ENCODE data around the gene PNPLA7. TPM values are rescaled to one million over a fixed set of nuclear protein-coding genes. Genes with fewer than 3 reads are reported as not detected.
A peak's percentile ranks its signal among the peaks of the same experiment; 100 is the strongest.

PNPLA7 gene
- total RNA-seq, 3 donors from 2014 or later (not counting 1 experiment from before 2014, with no cell fraction given): 4.3 to 6.4 (median 4.9) TPM

DNA sequence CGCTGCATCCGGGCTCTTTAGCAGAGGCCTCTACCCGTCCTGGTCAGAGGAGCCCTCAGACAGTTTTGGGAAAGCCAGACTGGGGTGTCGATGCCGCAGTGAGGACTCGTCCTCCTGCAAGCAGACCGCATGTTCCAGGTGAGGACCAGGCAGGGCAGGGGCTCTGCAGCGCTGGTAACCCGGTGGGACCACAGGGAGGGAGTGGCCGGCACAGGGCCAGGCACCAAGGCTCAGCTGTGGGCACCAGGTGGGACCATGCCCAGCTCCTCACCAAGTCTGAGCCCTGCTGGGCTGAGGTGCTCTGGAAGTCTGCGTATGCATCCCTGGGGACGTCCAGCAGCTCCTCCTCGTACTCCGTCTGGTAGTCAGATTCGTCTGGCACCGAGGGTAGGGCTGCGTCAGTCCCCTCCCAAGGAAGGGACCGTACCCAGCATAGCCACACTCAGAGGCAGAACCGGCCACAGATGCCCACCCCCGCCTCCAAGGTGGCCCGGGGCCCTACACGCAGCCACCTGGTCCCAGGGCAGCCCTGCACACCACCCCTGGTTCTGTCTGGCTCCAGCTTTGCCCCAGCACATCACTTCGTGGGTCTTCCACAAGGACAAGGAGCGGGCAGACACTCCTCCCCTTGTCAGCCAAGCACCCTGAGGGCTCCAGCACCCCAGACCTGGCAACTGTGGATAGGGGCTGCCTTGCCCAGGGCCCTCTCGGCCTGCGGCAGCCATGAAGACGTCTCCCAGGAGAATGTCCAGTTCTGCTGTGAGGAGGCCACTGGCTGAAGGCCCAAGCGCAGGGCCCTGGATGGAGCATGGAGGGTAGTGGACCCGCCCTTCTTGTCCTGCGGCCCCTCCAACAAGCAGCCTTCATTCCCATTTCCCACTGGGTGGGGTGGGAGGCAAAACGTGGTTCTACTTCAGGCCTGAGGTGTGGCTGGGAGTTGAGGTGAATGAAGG is 89.6 kb downstream of the PNPLA7 start:
- H3K27me3 Mint-ChIP-seq (ENCODE audit: low read depth in 2 of 2): no peaks in the 10 kb centered on the region
- peak overlapping the region; percentile 92 for H3K27ac ChIP-seq (ENCODE audit: low read length)
- peaks cover 2% of the 10 kb centered on the region for H3K36me3 ChIP-seq (ENCODE audit: control insufficient read depth, insufficient read depth, low read length)
- ATAC-seq (no peak), DNase-seq (no peak)
- no peaks in the 10 kb centered on the region for H3K27me3 ChIP-seq (ENCODE audit: control insufficient read depth, insufficient read depth, low read length)
- intact Hi-C loops (cut with micrococcal nuclease): loop anchor here (5.0 kb wide), 1 partner anchor 38 kb away; the partner anchor contains the start of genes EXD3 and NOXA1
- H3K4me3 ChIP-seq (ENCODE audit: low read length): no peak overlapping the region
- TF ChIP-seq, protein P1, sequence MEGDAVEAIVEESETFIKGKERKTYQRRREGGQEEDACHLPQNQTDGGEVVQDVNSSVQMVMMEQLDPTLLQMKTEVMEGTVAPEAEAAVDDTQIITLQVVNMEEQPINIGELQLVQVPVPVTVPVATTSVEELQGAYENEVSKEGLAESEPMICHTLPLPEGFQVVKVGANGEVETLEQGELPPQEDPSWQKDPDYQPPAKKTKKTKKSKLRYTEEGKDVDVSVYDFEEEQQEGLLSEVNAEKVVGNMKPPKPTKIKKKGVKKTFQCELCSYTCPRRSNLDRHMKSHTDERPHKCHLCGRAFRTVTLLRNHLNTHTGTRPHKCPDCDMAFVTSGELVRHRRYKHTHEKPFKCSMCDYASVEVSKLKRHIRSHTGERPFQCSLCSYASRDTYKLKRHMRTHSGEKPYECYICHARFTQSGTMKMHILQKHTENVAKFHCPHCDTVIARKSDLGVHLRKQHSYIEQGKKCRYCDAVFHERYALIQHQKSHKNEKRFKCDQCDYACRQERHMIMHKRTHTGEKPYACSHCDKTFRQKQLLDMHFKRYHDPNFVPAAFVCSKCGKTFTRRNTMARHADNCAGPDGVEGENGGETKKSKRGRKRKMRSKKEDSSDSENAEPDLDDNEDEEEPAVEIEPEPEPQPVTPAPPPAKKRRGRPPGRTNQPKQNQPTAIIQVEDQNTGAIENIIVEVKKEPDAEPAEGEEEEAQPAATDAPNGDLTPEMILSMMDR (IDR thresholded peaks at IDR 0.05): no peak
- peak overlapping the region; percentile 59 for H3K4me3 Mint-ChIP-seq
- H3K4me1 ChIP-seq (ENCODE audit: control insufficient read depth, insufficient read depth, low read length): peaks cover 51% of the 10 kb centered on the region
- peak overlapping the region; percentile 70 to 87 for H3K27ac Mint-ChIP-seq
- 95% methylated on average over 31 of the region's 31 CpGs for WGBS (ENCODE audit: insufficient coverage)
- no peaks in the 10 kb centered on the region for H3K9me3 ChIP-seq (ENCODE audit: control insufficient read depth, insufficient read depth, low read length)
- H3K4me1 Mint-ChIP-seq: peaks cover 0 to 38% of the 10 kb centered on the region in 2 donors
- no peaks in the 10 kb centered on the region for H3K36me3 Mint-ChIP-seq
- H3K9me3 Mint-ChIP-seq: no peaks in the 10 kb centered on the region

DNA sequence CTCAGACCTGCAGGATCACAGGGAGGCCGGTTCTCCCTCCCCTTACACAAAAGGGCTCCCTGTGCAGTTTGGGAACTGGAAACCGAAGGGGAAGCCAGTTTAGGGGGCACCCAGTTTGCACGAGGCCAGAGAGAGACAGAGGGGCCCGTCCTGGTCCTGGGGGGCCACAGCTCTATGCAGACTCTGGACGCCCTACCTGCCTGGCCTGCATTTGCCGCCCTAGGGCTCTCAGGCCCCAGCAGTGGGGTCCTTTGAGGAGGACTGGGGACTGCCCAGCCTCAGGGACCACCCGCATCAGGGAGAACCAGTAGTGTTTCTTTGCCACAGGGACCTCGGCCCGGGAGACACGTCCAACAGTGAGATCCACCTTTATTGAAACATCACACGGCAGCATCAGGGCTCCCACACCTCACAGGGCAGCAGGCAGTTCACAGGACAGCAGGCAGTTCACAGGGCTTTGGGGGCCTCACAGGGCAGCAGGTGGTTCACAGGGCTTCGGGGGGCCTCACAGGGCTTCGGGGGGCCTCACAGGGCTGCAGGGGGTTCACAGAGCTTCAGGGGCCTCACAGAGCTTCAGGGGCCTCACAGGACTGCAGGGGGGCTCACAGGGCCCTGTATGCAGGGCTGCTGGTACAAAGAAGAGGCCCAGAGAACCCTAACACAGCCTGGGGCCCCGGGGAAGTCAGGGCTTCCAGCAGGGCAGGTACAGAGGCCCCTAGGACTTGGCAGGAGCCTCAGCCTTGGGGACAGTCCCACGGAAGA is 90.4 kb downstream of the PNPLA7 start:
- DNase-seq (peak in 1 of 2 donors; percentile 36), ATAC-seq (no peak)
- Histone ChIP-seq H3K27ac (ENCODE audit: low read length) (peak overlapping the region; percentile 86), H3K27me3 (ENCODE audit: control insufficient read depth, insufficient read depth, low read length) (no peaks in the 10 kb centered on the region), H3K36me3 (ENCODE audit: control insufficient read depth, insufficient read depth, low read length) (peaks cover 2% of the 10 kb centered on the region), H3K4me1 (ENCODE audit: control insufficient read depth, insufficient read depth, low read length) (peaks cover 58% of the 10 kb centered on the region), H3K9me3 (ENCODE audit: control insufficient read depth, insufficient read depth, low read length) (no peaks in the 10 kb centered on the region), H3K4me3 (ENCODE audit: low read length) (peak overlapping the region; percentile 51)
- TF ChIP-seq, protein P1 (IDR thresholded peaks at IDR 0.05): no peak
- Mint-ChIP-seq H3K9me3 (no peaks in the 10 kb centered on the region), H3K36me3 (no peaks in the 10 kb centered on the region), H3K27me3 (ENCODE audit: low read depth in 2 of 2) (no peaks in the 10 kb centered on the region), H3K4me1 (peaks cover 0 to 40% of the 10 kb centered on the region in 2 donors), H3K4me3 (peak overlapping the region; percentile 63), H3K27ac (peak overlapping the region; percentile 64 to 78)
- intact Hi-C loops (cut with micrococcal nuclease): loop anchor here (5.0 kb wide), 1 partner anchor 37 kb away; the partner anchor contains the start of genes EXD3 and NOXA1
- WGBS (ENCODE audit: insufficient coverage): 53% methylated on average over 15 of the region's 15 CpGs

- Histone ChIP-seq H3K36me3 (ENCODE audit: control insufficient read depth, insufficient read depth, low read length) (peaks cover 2% of the 10 kb centered on the region), H3K27ac (ENCODE audit: low read length) (peak within 1 kb of the TSS; percentile 86), H3K9me3 (ENCODE audit: control insufficient read depth, insufficient read depth, low read length) (no peaks in the 10 kb centered on the region), H3K4me3 (ENCODE audit: low read length) (peak within 1 kb of the TSS; percentile 51), H3K27me3 (ENCODE audit: control insufficient read depth, insufficient read depth, low read length) (no peaks in the 10 kb centered on the region), H3K4me1 (ENCODE audit: control insufficient read depth, insufficient read depth, low read length) (peaks cover 64% of the 10 kb centered on the region)
- ATAC-seq: peak; percentile 72 to 89 (median 75)
- intact Hi-C loops (cut with micrococcal nuclease): no loop called here
- peak within 1 kb of the TSS; percentile 63 for H3K4me3 Mint-ChIP-seq
- H3K27me3 Mint-ChIP-seq (ENCODE audit: low read depth in 2 of 2): no peaks in the 10 kb centered on the region
- DNase-seq: peak; percentile 98 to 99
- peak within 1 kb of the TSS; percentile 64 to 78 for H3K27ac Mint-ChIP-seq
- H3K36me3 Mint-ChIP-seq: no peaks in the 10 kb centered on the region
- no peaks in the 10 kb centered on the region for H3K9me3 Mint-ChIP-seq
- peaks cover 0 to 46% of the 10 kb centered on the region in 2 donors for H3K4me1 Mint-ChIP-seq
- WGBS (ENCODE audit: insufficient coverage): under 1% methylated on average over 62 of the region's 62 CpGs
- TF ChIP-seq, protein P1 (IDR thresholded peaks at IDR 0.05): no peak
These were observed 91.0 kb downstream of the PNPLA7 start, which contains the start of gene NSMF for GRCh38 chr9:137459152-137459600. TSS of gene NSMF (minus strand) at chr9:137459334. CDS start at chr9:137459102, 232 bp downstream.
